ENCODE data around the gene ATAD5. TPM values are rescaled to one million over a fixed set of nuclear protein-coding genes. Genes with fewer than 3 reads are reported as not detected.

Gene ATAD5
- total and polyA plus RNA-seq, 2 of the 4 experiments (the other 2 are of a cell fraction), result 1.0 to 1.3 TPM

GRCh38 chr17:30782206-30782605 is 49.6 kb upstream of the ATAD5 start:
- Histone ChIP-seq H3K14ac (replicated peaks; ENCODE audit: low read depth, low read length) (no peak overlapping the region), H3K36me3 (ENCODE audit: control insufficient read depth, insufficient read depth, low read length) (peaks cover 27% of the 10 kb centered on the region), H2AK5ac (ENCODE audit: low read depth, low read length) (no peak overlapping the region), H4K91ac (ENCODE audit: insufficient read depth, low read depth, low read length) (no peak overlapping the region), H2BK120ac (ENCODE audit: low read depth, low read length) (no peak overlapping the region), H2BK5ac (ENCODE audit: low read depth, low read length, poor library complexity, severe bottlenecking) (no peak overlapping the region), H3K79me1 (ENCODE audit: low read depth in 1 of 2, low read length in 2 of 2) (peaks cover 3 to 8% of the 10 kb centered on the region in 2 experiments; a peak in 2 of 4 replicates), H3K27me3 (ENCODE audit: control insufficient read depth, insufficient read depth, low read length) (no peaks in the 10 kb centered on the region), H4K8ac (ENCODE audit: low read depth in 2 of 2, low read length in 2 of 2) (no peak overlapping the region), H3K4me2 (ENCODE audit: low read depth, low read length) (no peak overlapping the region), H3K4me1 (ENCODE audit: control insufficient read depth, insufficient read depth, low read length) (peaks cover 1% of the 10 kb centered on the region; the same call in 1 of the 2 replicates), H3K4ac (ENCODE audit: low read depth, low read length) (no peak overlapping the region), H3K56ac (ENCODE audit: extremely low read depth, insufficient read depth, low read length) (no peak overlapping the region), H3K4me3 (ENCODE audit: insufficient read depth, low read depth, low read length) (no peak overlapping the region), H3K18ac (ENCODE audit: low read depth, low read length) (no peak overlapping the region), H2BK20ac (ENCODE audit: low read depth, low read length) (no peak overlapping the region), H4K5ac (ENCODE audit: low read depth, low read length) (no peak overlapping the region), H2AK9ac (replicated peaks; ENCODE audit: low read depth, low read length, poor library complexity) (no peak overlapping the region), H2AFZ (replicated peaks; ENCODE audit: low read length, poor library complexity) (no peak overlapping the region), H3K27ac (ENCODE audit: insufficient read depth, low read length) (no peak overlapping the region), H3K9ac (ENCODE audit: low read depth, low read length) (no peak overlapping the region), H3K9me1 (ENCODE audit: insufficient read depth, low read length) (no peaks in the 10 kb centered on the region), H2BK15ac (ENCODE audit: low read depth, low read length) (no peak overlapping the region), H3K23ac (ENCODE audit: low read depth, low read length) (no peak overlapping the region), H3K9me3 (ENCODE audit: control insufficient read depth, insufficient read depth, low read length) (no peaks in the 10 kb centered on the region), H4K20me1 (ENCODE audit: insufficient read depth, low read length) (no peaks in the 10 kb centered on the region)
- intact Hi-C loops (cut with micrococcal nuclease), result no loop called here
- no peak; the same call in 1 of the 2 replicates for ATAC-seq (ENCODE audit: low read depth)
- peak; percentile 6 for DNase-seq
- no CpG with 5 or more reads among the region's 2 CpGs for WGBS, 2 experiments (ENCODE audit: extremely low coverage in 2 of 2, insufficient read length in 1 of 2)
- in situ Hi-C loops (cut with MboI; ENCODE audit: low sequenced_read_pairs), result no loop called here
- CTCF ChIA-PET, result no interaction called here
- no TSS peak for BruUV-seq (replicated peaks)
- POLR2A ChIA-PET (ENCODE audit: unreplicated experiment), result no interaction called here
- dilution Hi-C loops (cut with HindIII; ENCODE audit: low sequenced_read_pairs, unreplicated experiment), result no loop called here
- no peak for TF ChIP-seq BHLHE40 (IDR thresholded peaks at IDR 0.05; ENCODE audit: low read depth, low read length)
- no peak for TF ChIP-seq MAZ (IDR thresholded peaks at IDR 0.05; ENCODE audit: borderline replicate concordance, low read depth, low read length)
- no peak for TF ChIP-seq SMC3 (IDR thresholded peaks at IDR 0.05; ENCODE audit: low read depth, low read length)
- TF ChIP-seq FOS (IDR thresholded peaks at IDR 0.05; ENCODE audit: low read depth, low read length), result no peak
- TF ChIP-seq RAD21 (IDR thresholded peaks at IDR 0.05; ENCODE audit: low read length), result no peak
- TF ChIP-seq RFX5 (IDR thresholded peaks at IDR 0.05; ENCODE audit: low read depth, low read length), result no peak
- no peak for TF ChIP-seq POLR2A (IDR thresholded peaks at IDR 0.05; ENCODE audit: low read depth, low read length)
- no peak for TF ChIP-seq ELK1 (IDR thresholded peaks at IDR 0.05; ENCODE audit: borderline replicate concordance, low read depth, low read length)
- TF ChIP-seq CEBPB (IDR thresholded peaks at IDR 0.05; ENCODE audit: low read depth, low read length), result no peak
- no peak for TF ChIP-seq MAFK (IDR thresholded peaks at IDR 0.05; ENCODE audit: low read depth, low read length)
- TF ChIP-seq CTCF (conservative IDR thresholded peaks at IDR 0.05; ENCODE audit: low read depth, low read length), result no peak
- no peak for TF ChIP-seq NFE2L2 (IDR thresholded peaks at IDR 0.05; ENCODE audit: low read depth, low read length)
- TF ChIP-seq MXI1 (IDR thresholded peaks at IDR 0.05; ENCODE audit: borderline replicate concordance, low read depth, low read length), result no peak
- no peak for TF ChIP-seq RCOR1 (IDR thresholded peaks at IDR 0.05; ENCODE audit: insufficient replicate concordance, low read length)
- no peak for TF ChIP-seq USF2 (IDR thresholded peaks at IDR 0.05; ENCODE audit: low read depth, low read length)
- no peak for TF ChIP-seq CHD1 (IDR thresholded peaks at IDR 0.05; ENCODE audit: low read depth, low read length)
